GM23248 (cell line): Measurements from ENCODE around the gene CLPTM1.

Experiments
- EZH2 ChIP-seq: fragments of 200-600 bp; sonication (generic); IDR thresholded peaks from 2 replicates; pipeline ENCODE4 v1.6.1; 2018; ENCODE audit warnings: antibody characterized with exemption, mild to moderate bottlenecking; ENCODE audit not compliant: insufficient read depth, poor library complexity, severe bottlenecking
- EZH2phosphoT487 ChIP-seq: fragments of 200-600 bp; sonication (generic); IDR thresholded peaks from 2 replicates; pipeline ENCODE4 v1.6.1; 2018; ENCODE audit warnings: antibody characterized with exemption, moderate library complexity, mild to moderate bottlenecking, low read depth; ENCODE audit not compliant: insufficient read depth

GRCh38 chr19:44927746-44928145, 27.4 kb upstream of the CLPTM1 start:
- TF ChIP-seq EZH2 (no peak), EZH2phosphoT487 (no peak)
